GM23248 (cell line): ENCODE measurements around the gene NHLRC2. TPM values are rescaled to one million over a fixed set of nuclear protein-coding genes. Genes with fewer than 3 reads are reported as not detected.

Experiments
- DNase-seq: peaks from one replicate; pipeline ENCODE4 v3.0.0-alpha.2; 2015
- H2AFZ ChIP-seq: fragments of 200-600 bp; sonication (generic); 2 replicates; pipeline ENCODE4 v1.6.1; 2016; ENCODE audit warnings: antibody characterized with exemption
- H3F3A ChIP-seq: fragments of 200-600 bp; sonication (generic); 2 replicates; pipeline ENCODE4 v1.6.1; 2016; ENCODE audit warnings: mild to moderate bottlenecking, antibody characterized with exemption, mixed run types; ENCODE audit not compliant: insufficient read depth
- H3K27ac ChIP-seq: fragments of 200-600 bp; sonication (generic); 2 replicates; pipeline ENCODE4 v1.5.1; 2016; ENCODE audit warnings: mild to moderate bottlenecking
- H3K27me3 ChIP-seq: fragments of 200-600 bp; sonication (generic); replicated peaks from 2 replicates; pipeline ENCODE4 v1.6.1; 2016; ENCODE audit warnings: mild to moderate bottlenecking; ENCODE audit not compliant: insufficient read depth
- H3K36me3 ChIP-seq: fragments of 200-600 bp; sonication (generic); 2 replicates; pipeline ENCODE4 v1.6.1; 2016; ENCODE audit warnings: low read depth, mild to moderate bottlenecking
- H3K4me1 ChIP-seq: fragments of 200-600 bp; sonication (generic); 2 replicates; pipeline ENCODE4 v1.6.1; 2016; ENCODE audit warnings: mild to moderate bottlenecking; ENCODE audit not compliant: insufficient read depth
- H3K4me2 ChIP-seq: fragments of 200-600 bp; sonication (generic); one replicate; pipeline ENCODE4 v1.6.1; 2016; ENCODE audit warnings: mild to moderate bottlenecking; ENCODE audit not compliant: unreplicated experiment
- H3K4me3 ChIP-seq: fragments of 200-600 bp; sonication (generic); 2 replicates; pipeline ENCODE4 v1.5.1; 2016; ENCODE audit warnings: mild to moderate bottlenecking
- H3K79me2 ChIP-seq: fragments of 200-600 bp; sonication (generic); 2 replicates; pipeline ENCODE4 v1.6.1; 2016; ENCODE audit warnings: mild to moderate bottlenecking; ENCODE audit not compliant: insufficient read depth
- H3K9ac ChIP-seq: fragments of 200-600 bp; sonication (generic); 2 replicates; pipeline ENCODE4 v1.6.1; 2016; ENCODE audit warnings: mild to moderate bottlenecking
- H3K9me2 ChIP-seq: fragments of 200-600 bp; sonication (generic); 2 replicates; pipeline ENCODE4 v1.6.1; 2016; ENCODE audit warnings: mixed run types, mild to moderate bottlenecking, moderate library complexity; ENCODE audit not compliant: insufficient read depth
- H3K9me3 ChIP-seq: fragments of 200-600 bp; sonication (generic); one replicate; pipeline ENCODE4 v1.6.1; 2017; ENCODE audit warnings: low read depth
- H4K20me1 ChIP-seq: fragments of 200-600 bp; sonication (generic); 2 replicates; pipeline ENCODE4 v1.6.0; 2016; ENCODE audit not compliant: insufficient read depth
- EZH2 ChIP-seq: fragments of 200-600 bp; sonication (generic); IDR thresholded peaks from 2 replicates; pipeline ENCODE4 v1.6.1; 2018; ENCODE audit warnings: antibody characterized with exemption, mild to moderate bottlenecking; ENCODE audit not compliant: insufficient read depth, poor library complexity, severe bottlenecking
- EZH2phosphoT487 ChIP-seq: fragments of 200-600 bp; sonication (generic); IDR thresholded peaks from 2 replicates; pipeline ENCODE4 v1.6.1; 2018; ENCODE audit warnings: antibody characterized with exemption, moderate library complexity, mild to moderate bottlenecking, low read depth; ENCODE audit not compliant: insufficient read depth
- WGBS, 2 experiments: methylation state at CpG; one replicate each; pipeline ENCODE4 v1.1.6; 2015 to 2017; ENCODE audit warnings: low lambda C conversion rate in 2 of 2, low coverage in 1 of 2; ENCODE audit errors: missing lambda C conversion rate in 2 of 2; 5-methylcytosine and 5-hydroxymethylcytosine counted together
- in situ Hi-C: fragments of 300-500 bp; cut with MboI; formaldehyde crosslinking; loops from 2 replicates; pipeline ENCODE4 v1.15.0; 2020
- polyA plus RNA-seq: library from polyadenylated mRNA; unstranded; fragments of >200 nt; fragmentation: Nextera tagmentation; extraction: Ambion mirVana; gene quantifications from 2 replicates; pipeline ENCODE4 v1.2.1, GENCODE V29; 2016
- small RNA-seq: library from RNA; depleted of rRNA; stranded (forward); fragments of <200 nt; gene quantifications from one replicate; pipeline ENCODE3, GENCODE V24; 2014; ENCODE audit warnings: low read depth, low replicate concordance
- total RNA-seq: library from RNA; depleted of rRNA; stranded (reverse); fragments of >200 nt; shearing (Covaris generic); gene quantifications from 2 replicates; pipeline ENCODE4 v1.2.3, GENCODE V29; 2014; rRNA removed

The NHLRC2 gene
- total and polyA plus RNA-seq, 2 experiments from 2014 or later, result 10.1 to 10.2 TPM

DNA sequence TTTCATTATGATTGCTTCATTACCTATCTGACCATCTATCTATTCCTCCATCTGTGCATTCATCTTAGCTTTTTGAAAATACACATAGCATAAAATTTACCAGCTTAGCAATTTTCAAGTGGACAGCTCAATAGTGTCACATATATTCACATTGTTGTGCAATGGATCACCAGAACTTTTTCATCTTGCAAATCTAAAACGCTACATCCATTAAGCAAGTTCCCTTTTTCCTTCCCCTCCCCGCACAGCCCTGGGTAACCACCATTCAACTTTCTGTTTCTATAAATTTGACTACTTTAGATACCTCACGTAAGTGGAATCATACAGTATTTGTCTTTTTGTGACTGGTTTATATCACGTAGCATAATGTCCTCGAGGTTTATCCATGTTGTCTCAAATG, 111.2 kb downstream of the NHLRC2 start:
- in situ Hi-C loops, result no loop called here
- H3K79me2 ChIP-seq, result no peaks in the 10 kb centered on the region
- no peak overlapping the region for H3K4me3 ChIP-seq
- H3K9me2 ChIP-seq, result no peaks in the 10 kb centered on the region
- peaks cover 12% of the 10 kb centered on the region for H3K27me3 ChIP-seq
- H2AFZ ChIP-seq, result no peak overlapping the region
- DNase-seq, result no peak
- TF ChIP-seq EZH2 (no peak), EZH2phosphoT487 (no peak)
- H3F3A ChIP-seq, result no peaks in the 10 kb centered on the region
- H3K36me3 ChIP-seq, result no peaks in the 10 kb centered on the region
- no peak overlapping the region for H3K9ac ChIP-seq
- no peak overlapping the region for H3K4me2 ChIP-seq
- no peak overlapping the region for H3K27ac ChIP-seq
- 74 to 75% methylated on average over 5 of the region's 5 CpGs for WGBS, 2 experiments
- no peaks in the 10 kb centered on the region for H4K20me1 ChIP-seq
- no peaks in the 10 kb centered on the region for H3K4me1 ChIP-seq
- no peaks in the 10 kb centered on the region for H3K9me3 ChIP-seq

Small RNA genes within 50 kb of the gene (small RNA-seq; reads per million reads assigned to genes)
- not detected for gene RF00560

Other genes with a start within 250 kb of the NHLRC2 start
- gene NRAP, start 190.6 kb upstream of the NHLRC2 start, total RNA-seq, result not detected in 2 replicates
- not detected in 2 replicates for gene NRAP, start 190.6 kb upstream of the NHLRC2 start, polyA plus RNA-seq
- gene CASP7, start 174.7 kb upstream of the NHLRC2 start, total RNA-seq, result 22.7 and 22.9 TPM in 2 replicates
- 16.8 and 18.7 TPM in 2 replicates for gene CASP7, start 174.7 kb upstream of the NHLRC2 start, polyA plus RNA-seq
- 0.38 TPM in 1 of 2 replicates, not detected in the other for gene PLEKHS1, start 103.0 kb upstream of the NHLRC2 start, total RNA-seq
- gene PLEKHS1, start 103.0 kb upstream of the NHLRC2 start, polyA plus RNA-seq, result not detected in 2 replicates
- 3.2 and 4.0 TPM in 2 replicates for gene DCLRE1A, start 579 bp upstream of the NHLRC2 start, total RNA-seq
- 2.5 and 2.6 TPM in 2 replicates for gene DCLRE1A, start 579 bp upstream of the NHLRC2 start, polyA plus RNA-seq
- not detected in 2 replicates for gene ADRB1, start 189.2 kb downstream of the NHLRC2 start, total RNA-seq
- gene ADRB1, start 189.2 kb downstream of the NHLRC2 start, polyA plus RNA-seq, result not detected in 2 replicates